22Rv1 (cell line): Measurements from ENCODE around the gene CD59.
A peak's percentile ranks its signal among the peaks of the same experiment; 100 is the strongest.

Experiments used
- H3K27ac ChIP-seq: fragments of 450-650 bp; 2 replicates; pipeline ENCODE4 v1.5.1; 2017
- CTCF ChIP-seq: fragments of 450-650 bp; IDR thresholded peaks from 2 replicates; pipeline ENCODE4 v1.5.1; 2017; ENCODE audit warnings: mild to moderate bottlenecking
- ZFX ChIP-seq: fragments of 450-650 bp; IDR thresholded peaks from 2 replicates; pipeline ENCODE4 v1.6.1; 2017; ENCODE audit warnings: antibody characterized with exemption, borderline replicate concordance

The CD59 gene

GRCh38 chr11:33722590-33723234, 13.5 kb downstream of the CD59 start:
- no peak overlapping the region for H3K27ac ChIP-seq
- TF ChIP-seq CTCF (no peak), ZFX (no peak)

DNA sequence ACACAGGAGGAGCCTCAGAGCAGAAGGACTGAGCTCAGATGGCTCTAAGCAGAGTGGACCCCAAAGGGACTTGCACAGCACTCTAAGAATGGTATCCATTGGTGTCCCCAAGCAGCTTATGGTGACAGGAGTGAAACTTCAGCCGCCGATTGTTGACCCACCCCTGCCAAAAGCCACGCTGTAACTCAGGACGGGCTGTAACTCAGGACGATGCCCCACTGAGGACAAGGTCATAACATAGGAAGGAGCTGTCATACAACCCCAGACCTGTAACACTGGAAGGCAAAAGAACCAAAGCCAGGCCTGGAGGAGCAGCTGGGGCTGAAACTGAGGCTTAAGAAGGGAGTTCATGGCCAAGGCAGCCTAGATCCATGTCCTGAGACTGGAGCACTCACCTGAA, 14.2 kb downstream of the CD59 start:
- no peak overlapping the region for H3K27ac ChIP-seq
- TF ChIP-seq ZFX (no peak), CTCF (no peak)

DNA sequence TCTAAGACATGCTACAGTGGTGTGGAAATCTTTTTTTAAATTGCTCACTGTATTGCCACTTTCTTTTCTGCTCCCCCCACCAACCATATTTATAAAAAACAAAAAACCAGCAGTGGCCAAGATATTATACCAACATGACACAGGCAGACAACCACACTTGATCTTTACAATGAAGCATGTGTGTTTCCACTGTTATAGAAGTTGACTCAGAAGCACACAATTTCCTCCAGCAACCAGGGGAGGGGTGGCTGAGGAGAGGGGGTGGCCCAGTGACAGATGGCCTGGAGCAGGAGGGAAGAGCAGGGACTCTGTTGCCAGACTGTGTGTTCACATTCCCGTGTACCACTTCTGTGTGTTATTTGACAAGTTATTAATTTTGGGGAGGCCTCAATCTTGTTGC, 14.8 kb downstream of the CD59 start:
- TF ChIP-seq ZFX, result no peak
- no peak for TF ChIP-seq CTCF
- H3K27ac ChIP-seq, result no peak overlapping the region

DNA sequence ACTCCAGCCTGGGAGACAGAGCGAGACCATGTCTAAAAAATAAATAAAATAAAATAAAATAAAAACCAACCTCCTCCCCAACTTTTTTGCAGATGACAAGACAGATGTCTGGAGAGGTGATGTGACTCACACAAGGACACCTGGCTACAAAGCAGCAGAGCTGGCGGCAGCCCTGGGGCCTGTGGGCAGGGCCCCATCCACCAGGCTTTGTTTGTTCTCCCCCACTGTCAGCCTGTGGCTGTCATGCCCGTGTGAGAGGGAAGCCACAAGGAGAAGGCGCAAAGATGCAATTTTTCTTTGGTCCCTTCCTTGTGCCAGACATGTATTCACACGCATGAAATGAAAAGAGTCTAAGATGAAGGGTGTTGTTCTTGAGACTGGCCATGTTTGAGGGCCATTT, 16.6 kb downstream of the CD59 start:
- no peak overlapping the region for H3K27ac ChIP-seq
- TF ChIP-seq CTCF (no peak), ZFX (no peak)

GRCh38 chr11:33718440-33718839, 17.8 kb downstream of the CD59 start:
- TF ChIP-seq ZFX (no peak), CTCF (no peak)
- H3K27ac ChIP-seq, result no peak overlapping the region

GRCh38 chr11:33716243-33716642, 20.0 kb downstream of the CD59 start:
- TF ChIP-seq ZFX, result no peak
- TF ChIP-seq CTCF, result peak; percentile 36
- 0 out of 2 replicates have a peak overlapping the region, but pooled peaks have one; percentile 20 for H3K27ac ChIP-seq

GRCh38 chr11:33713856-33714398, 22.3 kb downstream of the CD59 start:
- H3K27ac ChIP-seq, result no peak overlapping the region
- TF ChIP-seq CTCF (no peak), ZFX (no peak)
